Astrocyte of the hippocampus (primary cell): Measurements from ENCODE around the gene EPHA1.

Experiments
- DNase-seq: peaks from one replicate; pipeline ENCODE4 v3.0.0; 2011; ENCODE audit warnings: low read depth, low spot score

Gene EPHA1

GRCh38 chr7:143389316-143390103, 19.1 kb downstream of the EPHA1 start:
- no peak for DNase-seq

GRCh38 chr7:143388491-143389101, 20.1 kb downstream of the EPHA1 start:
- DNase-seq = no peak

GRCh38 chr7:143388051-143388450, 20.6 kb downstream of the EPHA1 start:
- no peak for DNase-seq

- DNase-seq = no peak
These were observed 21.3 kb downstream of the EPHA1 start for GRCh38 chr7:143387156-143387975.

GRCh38 chr7:143385891-143386781, 22.5 kb downstream of the EPHA1 start:
- DNase-seq = peak; percentile 46

- no peak for DNase-seq
These were observed 23.7 kb downstream of the EPHA1 start for GRCh38 chr7:143384661-143385631.

GRCh38 chr7:143384148-143384547, 24.5 kb downstream of the EPHA1 start:
- DNase-seq = peak; percentile 39

- no peak for DNase-seq
These were observed 25.1 kb downstream of the EPHA1 start for GRCh38 chr7:143383642-143383957.

GRCh38 chr7:143382791-143383641, 25.6 kb downstream of the EPHA1 start:
- DNase-seq = no peak

GRCh38 chr7:143382126-143382790, 26.4 kb downstream of the EPHA1 start:
- no peak for DNase-seq

- peak; percentile 90 for DNase-seq
These were observed 27.1 kb downstream of the EPHA1 start for GRCh38 chr7:143381427-143382125.

- peak; percentile 98 for DNase-seq
These were observed 27.8 kb downstream of the EPHA1 start, which contains the start of gene ZYX for GRCh38 chr7:143380646-143381426. Gene ZYX, plus strand, starts transcription at chr7:143381345. Its CDS starts 227 bp downstream, at chr7:143381572.

- DNase-seq = peak; percentile 95
These were observed 28.4 kb downstream of the EPHA1 start for GRCh38 chr7:143380260-143380645.

GRCh38 chr7:143379611-143380259, 28.9 kb downstream of the EPHA1 start:
- DNase-seq = no peak

- DNase-seq = no peak
These were observed 32.3 kb downstream of the EPHA1 start for GRCh38 chr7:143376396-143376795.

- no peak for DNase-seq
These were observed 33.2 kb downstream of the EPHA1 start for GRCh38 chr7:143375298-143376034.
